ENCODE measurements around the gene CIAO2A.

GRCh38 chr15:64070106-64070505 is 23.5 kb downstream of the CIAO2A start:
- TF ChIP-seq CTCF (IDR thresholded peaks at IDR 0.05) (no peak), EP300 (IDR thresholded peaks at IDR 0.05) (no peak)

All from tibial nerve (tissue), 4 donors.